AG10803 (cell line): Measurements from ENCODE around the gene PRCD.

Source experiments
- DNase-seq: peaks from one replicate; pipeline ENCODE4 v3.0.0; 2010; ENCODE audit warnings: low read depth
- H3K4me3 ChIP-seq: 2 replicates; pipeline ENCODE4 v1.5.1; 2011; ENCODE audit warnings: mild to moderate bottlenecking, low read length, control low read depth
- CTCF ChIP-seq: conservative IDR thresholded peaks from 2 replicates; pipeline ENCODE4 v1.5.1; 2011; ENCODE audit warnings: mild to moderate bottlenecking, low read length, control low read depth, inconsistent platforms

PRCD gene

GRCh38 chr17:76544546-76545365 is 4.9 kb downstream of the PRCD start:
- TF ChIP-seq CTCF: no peak
- no peak overlapping the region for H3K4me3 ChIP-seq
- DNase-seq: no peak

GRCh38 chr17:76545918-76546555 is 6.2 kb downstream of the PRCD start:
- H3K4me3 ChIP-seq: no peak overlapping the region
- TF ChIP-seq CTCF: no peak
- DNase-seq: no peak

- peak; percentile 84 for DNase-seq
These were observed 6.8 kb downstream of the PRCD start for GRCh38 chr17:76546556-76547182.

GRCh38 chr17:76547183-76547641 is 7.4 kb downstream of the PRCD start:
- DNase-seq: peak; percentile 72
- no peak overlapping the region for H3K4me3 ChIP-seq
- peak; percentile 80 for TF ChIP-seq CTCF

More at GRCh38 chr17:76546556-76547182, 6.8 kb downstream of the PRCD start:
- TF ChIP-seq CTCF: no peak
- no peak overlapping the region for H3K4me3 ChIP-seq

- DNase-seq: no peak
- TF ChIP-seq CTCF: no peak
- H3K4me3 ChIP-seq: no peak overlapping the region
These were observed 7.9 kb downstream of the PRCD start for GRCh38 chr17:76547642-76548202.

- no peak for TF ChIP-seq CTCF
- DNase-seq: no peak
- H3K4me3 ChIP-seq: no peak overlapping the region
These were observed 8.8 kb downstream of the PRCD start for GRCh38 chr17:76548378-76549214.
